ENCODE data around the gene SLC25A11.

Gene SLC25A11

GRCh38 chr17:4947411-4948165 is 7.7 kb upstream of the SLC25A11 start:
- peak; percentile 61 for DNase-seq
- in situ Hi-C loops (cut with HindIII; ENCODE audit: low pct_ligation_motif_present, low pct_unique_long_range_greater_than_20kb, low sequenced_read_pairs) = no loop called here

GRCh38 chr17:4947010-4947410 is 7.2 kb upstream of the SLC25A11 start:
- in situ Hi-C loops (cut with HindIII; ENCODE audit: low pct_ligation_motif_present, low pct_unique_long_range_greater_than_20kb, low sequenced_read_pairs) = no loop called here
- DNase-seq = no peak

GRCh38 chr17:4946312-4946976 is 6.6 kb upstream of the SLC25A11 start:
- no peak for DNase-seq
- in situ Hi-C loops (cut with HindIII; ENCODE audit: low pct_ligation_motif_present, low pct_unique_long_range_greater_than_20kb, low sequenced_read_pairs) = no loop called here

GRCh38 chr17:4945944-4946280 is 6.1 kb upstream of the SLC25A11 start:
- in situ Hi-C loops (cut with HindIII; ENCODE audit: low pct_ligation_motif_present, low pct_unique_long_range_greater_than_20kb, low sequenced_read_pairs) = no loop called here
- DNase-seq = no peak

GRCh38 chr17:4945176-4945943 is 5.5 kb upstream of the SLC25A11 start:
- DNase-seq = peak; percentile 92
- in situ Hi-C loops (cut with HindIII; ENCODE audit: low pct_ligation_motif_present, low pct_unique_long_range_greater_than_20kb, low sequenced_read_pairs) = no loop called here

GRCh38 chr17:4944554-4945175 is 4.8 kb upstream of the SLC25A11 start:
- in situ Hi-C loops (cut with HindIII; ENCODE audit: low pct_ligation_motif_present, low pct_unique_long_range_greater_than_20kb, low sequenced_read_pairs) = no loop called here
- DNase-seq = no peak

- no peak for DNase-seq
- in situ Hi-C loops (cut with HindIII; ENCODE audit: low pct_ligation_motif_present, low pct_unique_long_range_greater_than_20kb, low sequenced_read_pairs) = no loop called here
These were observed 4.3 kb upstream of the SLC25A11 start for GRCh38 chr17:4944163-4944553.

GRCh38 chr17:4942760-4943508 is 3.1 kb upstream of the SLC25A11 start:
- no peak for DNase-seq
- in situ Hi-C loops (cut with HindIII; ENCODE audit: low pct_ligation_motif_present, low pct_unique_long_range_greater_than_20kb, low sequenced_read_pairs) = no loop called here

GRCh38 chr17:4941319-4941610 is 1.4 kb upstream of the SLC25A11 start:
- no peak for DNase-seq

GRCh38 chr17:4940555-4941318 is 891 bp upstream of the SLC25A11 start:
- DNase-seq = peak; percentile 32
- in situ Hi-C loops (cut with HindIII; ENCODE audit: low pct_ligation_motif_present, low pct_unique_long_range_greater_than_20kb, low sequenced_read_pairs) = no loop called here

More at GRCh38 chr17:4941319-4941610, 1.4 kb upstream of the SLC25A11 start:
- in situ Hi-C loops (cut with HindIII; ENCODE audit: low pct_ligation_motif_present, low pct_unique_long_range_greater_than_20kb, low sequenced_read_pairs) = no loop called here

- in situ Hi-C loops (cut with HindIII; ENCODE audit: low pct_ligation_motif_present, low pct_unique_long_range_greater_than_20kb, low sequenced_read_pairs) = no loop called here
- no peak for DNase-seq
These were observed 375 bp downstream of the SLC25A11 start for GRCh38 chr17:4939546-4939795.

- in situ Hi-C loops (cut with HindIII; ENCODE audit: low pct_ligation_motif_present, low pct_unique_long_range_greater_than_20kb, low sequenced_read_pairs) = no loop called here
- no peak for DNase-seq
These were observed 929 bp downstream of the SLC25A11 start for GRCh38 chr17:4938688-4939545.

GRCh38 chr17:4938069-4938491 is 1.8 kb downstream of the SLC25A11 start:
- in situ Hi-C loops (cut with HindIII; ENCODE audit: low pct_ligation_motif_present, low pct_unique_long_range_greater_than_20kb, low sequenced_read_pairs) = no loop called here
- DNase-seq = no peak

- in situ Hi-C loops (cut with HindIII; ENCODE audit: low pct_ligation_motif_present, low pct_unique_long_range_greater_than_20kb, low sequenced_read_pairs) = no loop called here
- no peak for DNase-seq
These were observed 2.3 kb downstream of the SLC25A11 start for GRCh38 chr17:4937553-4937952.

- no peak for DNase-seq
- in situ Hi-C loops (cut with HindIII; ENCODE audit: low pct_ligation_motif_present, low pct_unique_long_range_greater_than_20kb, low sequenced_read_pairs) = no loop called here
These were observed 3.4 kb downstream of the SLC25A11 start for GRCh38 chr17:4936436-4936835.

- DNase-seq = no peak
- in situ Hi-C loops (cut with HindIII; ENCODE audit: low pct_ligation_motif_present, low pct_unique_long_range_greater_than_20kb, low sequenced_read_pairs) = no loop called here
These were observed 4.2 kb downstream of the SLC25A11 start for GRCh38 chr17:4935650-4936049.

- DNase-seq = peak; percentile 79
- in situ Hi-C loops (cut with HindIII; ENCODE audit: low pct_ligation_motif_present, low pct_unique_long_range_greater_than_20kb, low sequenced_read_pairs) = no loop called here
These were observed 5.5 kb downstream of the SLC25A11 start for GRCh38 chr17:4934173-4934979.

Measured in ACHN (cell line).